SK-MEL-5 (cell line): Measurements from ENCODE around the gene MED27. TPM values are rescaled to one million over a fixed set of nuclear protein-coding genes. Genes with fewer than 3 reads are reported as not detected.
"Not testable (repeated sequence)": the region's sequence is repeated elsewhere in the genome, so short reads cannot be mapped to it uniquely, and the experiment has no call there.

Experiments used
- DNase-seq: peaks from one replicate; pipeline ENCODE4 v3.0.0-alpha.2; 2016; ENCODE audit warnings: low read depth, low spot score
- in situ Hi-C: cut with HindIII; loops from 2 replicates; pipeline ENCODE4 v1.10.0; 2016; ENCODE audit warnings: low sequenced_read_pairs, high pct_unique_total_duplicates, low pct_unique_long_range_greater_than_20kb
- total RNA-seq: library from RNA; depleted of rRNA; stranded (reverse); fragments of >200 nt; shearing (Covaris generic); gene quantifications from 2 replicates; pipeline ENCODE4 v1.2.3, GENCODE V29; 2014

Gene MED27
- total RNA-seq, 1 experiment from 2014 or later: 25.4 TPM

GRCh38 chr9:131936929-131937328 is 142.7 kb downstream of the MED27 start:
- in situ Hi-C loops: no loop called here
- no peak for DNase-seq

GRCh38 chr9:131934673-131935072 is 145.0 kb downstream of the MED27 start:
- DNase-seq: no peak
- in situ Hi-C loops: no loop called here

GRCh38 chr9:131927091-131927490 is 152.6 kb downstream of the MED27 start:
- DNase-seq: no peak
- in situ Hi-C loops: no loop called here

- DNase-seq: no peak
- in situ Hi-C loops: no loop called here
Measured at GRCh38 chr9:131926360-131926922, 153.2 kb downstream of the MED27 start.

GRCh38 chr9:131925677-131926177 is 153.9 kb downstream of the MED27 start:
- DNase-seq: no peak

GRCh38 chr9:131923766-131924165 is 155.9 kb downstream of the MED27 start:
- in situ Hi-C loops: no loop called here

More at GRCh38 chr9:131925677-131926177, 153.9 kb downstream of the MED27 start:
- in situ Hi-C loops: no loop called here

GRCh38 chr9:131923132-131923671 is 156.5 kb downstream of the MED27 start:
- DNase-seq: no peak
- in situ Hi-C loops: no loop called here

More at GRCh38 chr9:131923766-131924165, 155.9 kb downstream of the MED27 start:
- no peak for DNase-seq

GRCh38 chr9:131921635-131922034 is 158.0 kb downstream of the MED27 start:
- DNase-seq, in situ Hi-C loops: not testable (repeated sequence)

- no peak for DNase-seq
- in situ Hi-C loops: no loop called here
Measured at GRCh38 chr9:131919216-131919615, 160.5 kb downstream of the MED27 start.

- in situ Hi-C loops: no loop called here
- no peak for DNase-seq
Measured at GRCh38 chr9:131918481-131918880, 161.2 kb downstream of the MED27 start.

- in situ Hi-C loops: no loop called here
- no peak for DNase-seq
Measured at GRCh38 chr9:131917009-131917408, 162.7 kb downstream of the MED27 start.

GRCh38 chr9:131915181-131915580 is 164.5 kb downstream of the MED27 start:
- in situ Hi-C loops: no loop called here
- DNase-seq: no peak

GRCh38 chr9:131912671-131913070 is 167.0 kb downstream of the MED27 start:
- in situ Hi-C loops: no loop called here
- no peak for DNase-seq

- in situ Hi-C loops: no loop called here
- no peak for DNase-seq
Measured at GRCh38 chr9:131912069-131912468, 167.6 kb downstream of the MED27 start.

- in situ Hi-C loops: no loop called here
Measured at GRCh38 chr9:131910572-131910971, 169.1 kb downstream of the MED27 start.

GRCh38 chr9:131905144-131905543 is 174.5 kb downstream of the MED27 start:
- in situ Hi-C loops: no loop called here
- no peak for DNase-seq

More at GRCh38 chr9:131910572-131910971, 169.1 kb downstream of the MED27 start:
- DNase-seq: no peak

GRCh38 chr9:131899296-131900228 is 180.1 kb downstream of the MED27 start:
- DNase-seq: no peak
- in situ Hi-C loops: no loop called here

- no peak for DNase-seq
- in situ Hi-C loops: no loop called here
Measured at GRCh38 chr9:131892902-131893500, 186.7 kb downstream of the MED27 start.
